Measurements from ENCODE around the gene GAMT. TPM values are rescaled to one million over a fixed set of nuclear protein-coding genes. Genes with fewer than 3 reads are reported as not detected.

The GAMT gene
- total and polyA plus RNA-seq, 2 of the 13 experiments (the other 11 are each of a cell fraction or from before 2014, with no cell fraction given) = 115 to 124 TPM

DNA sequence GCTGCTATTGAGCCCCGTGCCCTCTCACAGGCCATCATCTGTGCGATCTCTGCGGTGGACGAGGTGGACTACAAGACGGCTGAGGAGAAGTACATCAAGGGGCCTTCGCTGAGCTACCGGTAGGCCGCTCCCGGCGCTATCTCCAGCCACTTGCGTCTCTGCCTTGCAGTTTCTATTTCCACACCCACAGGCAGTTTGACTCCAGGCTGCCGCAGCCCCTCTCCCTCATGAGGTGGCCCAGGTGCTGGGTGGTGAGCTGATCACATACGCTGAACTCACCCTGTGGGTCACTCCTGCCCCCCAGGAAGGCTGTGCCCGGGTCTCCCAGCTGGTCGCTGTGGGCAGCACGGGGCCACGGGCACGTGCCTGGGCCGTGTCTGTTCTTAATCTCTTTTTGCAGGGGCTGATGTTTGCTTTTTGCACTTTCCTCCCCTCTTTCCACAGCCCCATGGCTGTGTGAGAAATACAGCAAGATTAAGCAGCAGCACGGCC is 28.3 kb downstream of the GAMT start:
- no peak for FAIRE-seq
- TF ChIP-seq ZNF782 (CRISPR knock-in tag; IDR thresholded peaks at IDR 0.05; ENCODE audit: borderline replicate concordance) = peak; percentile 64; the same call in 1 of the 2 replicates
- peak; percentile 74 for TF ChIP-seq BHLHE40 (IDR thresholded peaks at IDR 0.05; ENCODE audit: low read length)
- TF ChIP-seq ZNF34 (CRISPR knock-in tag; IDR thresholded peaks at IDR 0.05; ENCODE audit: borderline replicate concordance) = 0 out of 2 replicates have a peak, but pooled peaks have one; percentile 62
- TF ChIP-seq, protein P1, sequence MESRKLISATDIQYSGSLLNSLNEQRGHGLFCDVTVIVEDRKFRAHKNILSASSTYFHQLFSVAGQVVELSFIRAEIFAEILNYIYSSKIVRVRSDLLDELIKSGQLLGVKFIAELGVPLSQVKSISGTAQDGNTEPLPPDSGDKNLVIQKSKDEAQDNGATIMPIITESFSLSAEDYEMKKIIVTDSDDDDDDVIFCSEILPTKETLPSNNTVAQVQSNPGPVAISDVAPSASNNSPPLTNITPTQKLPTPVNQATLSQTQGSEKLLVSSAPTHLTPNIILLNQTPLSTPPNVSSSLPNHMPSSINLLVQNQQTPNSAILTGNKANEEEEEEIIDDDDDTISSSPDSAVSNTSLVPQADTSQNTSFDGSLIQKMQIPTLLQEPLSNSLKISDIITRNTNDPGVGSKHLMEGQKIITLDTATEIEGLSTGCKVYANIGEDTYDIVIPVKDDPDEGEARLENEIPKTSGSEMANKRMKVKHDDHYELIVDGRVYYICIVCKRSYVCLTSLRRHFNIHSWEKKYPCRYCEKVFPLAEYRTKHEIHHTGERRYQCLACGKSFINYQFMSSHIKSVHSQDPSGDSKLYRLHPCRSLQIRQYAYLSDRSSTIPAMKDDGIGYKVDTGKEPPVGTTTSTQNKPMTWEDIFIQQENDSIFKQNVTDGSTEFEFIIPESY (CRISPR knock-in tag; IDR thresholded peaks at IDR 0.05) = peak; percentile 74; the same call in 1 of the 2 replicates
- no peak for TF ChIP-seq ZFP41 (CRISPR knock-in tag; IDR thresholded peaks at IDR 0.05; ENCODE audit: borderline replicate concordance)
- 0 out of 2 replicates have a peak, but pooled peaks have one; percentile 40 for TF ChIP-seq ZNF510 (CRISPR knock-in tag; IDR thresholded peaks at IDR 0.05; ENCODE audit: low read depth)
- 0 out of 2 replicates have a peak, but pooled peaks have one; percentile 13 for TF ChIP-seq ZNF570 (CRISPR knock-in tag; IDR thresholded peaks at IDR 0.05; ENCODE audit: borderline replicate concordance)
- peak; percentile 1 for TF ChIP-seq ZNF781 (CRISPR knock-in tag; IDR thresholded peaks at IDR 0.05; ENCODE audit: borderline replicate concordance, not compliant biosample characterization)
- peak; percentile 14; the same call in 1 of the 2 replicates for TF ChIP-seq ZNF616 (CRISPR knock-in tag; IDR thresholded peaks at IDR 0.05; ENCODE audit: low read depth)
- no peak for TF ChIP-seq FOSL1 (CRISPR knock-in tag; IDR thresholded peaks at IDR 0.05; ENCODE audit: borderline replicate concordance)
- TF ChIP-seq, protein P2, sequence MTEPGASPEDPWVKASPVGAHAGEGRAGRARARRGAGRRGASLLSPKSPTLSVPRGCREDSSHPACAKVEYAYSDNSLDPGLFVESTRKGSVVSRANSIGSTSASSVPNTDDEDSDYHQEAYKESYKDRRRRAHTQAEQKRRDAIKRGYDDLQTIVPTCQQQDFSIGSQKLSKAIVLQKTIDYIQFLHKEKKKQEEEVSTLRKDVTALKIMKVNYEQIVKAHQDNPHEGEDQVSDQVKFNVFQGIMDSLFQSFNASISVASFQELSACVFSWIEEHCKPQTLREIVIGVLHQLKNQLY (CRISPR knock-in tag; IDR thresholded peaks at IDR 0.05) = peak; percentile 91
- no peak for TF ChIP-seq FOSL2 (CRISPR knock-in tag; IDR thresholded peaks at IDR 0.05)
- TF ChIP-seq, protein P3, sequence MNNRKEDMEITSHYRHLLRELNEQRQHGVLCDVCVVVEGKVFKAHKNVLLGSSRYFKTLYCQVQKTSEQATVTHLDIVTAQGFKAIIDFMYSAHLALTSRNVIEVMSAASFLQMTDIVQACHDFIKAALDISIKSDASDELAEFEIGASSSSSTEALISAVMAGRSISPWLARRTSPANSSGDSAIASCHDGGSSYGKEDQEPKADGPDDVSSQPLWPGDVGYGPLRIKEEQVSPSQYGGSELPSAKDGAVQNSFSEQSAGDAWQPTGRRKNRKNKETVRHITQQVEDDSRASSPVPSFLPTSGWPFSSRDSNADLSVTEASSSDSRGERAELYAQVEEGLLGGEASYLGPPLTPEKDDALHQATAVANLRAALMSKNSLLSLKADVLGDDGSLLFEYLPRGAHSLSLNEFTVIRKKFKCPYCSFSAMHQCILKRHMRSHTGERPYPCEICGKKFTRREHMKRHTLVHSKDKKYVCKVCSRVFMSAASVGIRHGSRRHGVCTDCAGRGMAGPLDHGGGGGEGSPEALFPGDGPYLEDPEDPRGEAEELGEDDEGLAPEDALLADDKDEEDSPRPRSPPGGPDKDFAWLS (CRISPR knock-in tag; IDR thresholded peaks at IDR 0.05; ENCODE audit: borderline replicate concordance) = 0 out of 2 replicates have a peak, but pooled peaks have one; percentile 92
- no peak for TF ChIP-seq SAFB2 (CRISPR knock-in tag; IDR thresholded peaks at IDR 0.05; ENCODE audit: borderline replicate concordance, low read depth)
- no peak for TF ChIP-seq ZNF567 (CRISPR knock-in tag; IDR thresholded peaks at IDR 0.05; ENCODE audit: borderline replicate concordance)
- peak; percentile 93 for TF ChIP-seq ZBTB38 (CRISPR knock-in tag; IDR thresholded peaks at IDR 0.05)
- 0 out of 2 replicates have a peak, but pooled peaks have one; percentile 14 for TF ChIP-seq ZNF775 (CRISPR knock-in tag; IDR thresholded peaks at IDR 0.05; ENCODE audit: borderline replicate concordance)
- TF ChIP-seq, protein P4, sequence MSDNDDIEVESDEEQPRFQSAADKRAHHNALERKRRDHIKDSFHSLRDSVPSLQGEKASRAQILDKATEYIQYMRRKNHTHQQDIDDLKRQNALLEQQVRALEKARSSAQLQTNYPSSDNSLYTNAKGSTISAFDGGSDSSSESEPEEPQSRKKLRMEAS (IDR thresholded peaks at IDR 0.05) = no peak

More for the DNA sequence above, 28.3 kb downstream of the GAMT start:
- no peaks in the 10 kb centered on the region for H3K9me3 ChIP-seq (ENCODE audit: low read length)
- H3K9ac ChIP-seq (ENCODE audit: insufficient read depth, low read depth, low read length) = peak overlapping the region; percentile 58
- WGBS (ENCODE audit: low lambda C conversion rate) = 9% methylated on average over 5 of the region's 20 CpGs
- ChIA-PET POLR2A (interaction anchor here (0.6 to 3.1 kb wide), 19 partner anchors 10 to 128 kb away, joined by 3 to 24 read pairs (median 8); partner anchors contain the start of genes CIRBP, EFNA2, FAM174C and NDUFS7), CTCF (ENCODE audit: low intra/inter-chr PET ratio, low total read pairs) (interaction anchor here (3.0 kb wide), 1 partner anchor 93 kb away, joined by 16 read pairs; no protein-coding TSS in a partner anchor)
- ATAC-seq (peak; percentile 23), DNase-seq (ENCODE audit: low spot score) (no peak)
- no peak overlapping the region for H2AFZ ChIP-seq (ENCODE audit: low read length)
- BruUV-seq (replicated peaks) = TSS peak; percentile 47
- no peaks in the 10 kb centered on the region for H4K20me1 ChIP-seq (ENCODE audit: insufficient read depth, low read length)
- H3K27ac ChIP-seq (ENCODE audit: extremely low read length, insufficient read depth, low read length) = peak overlapping the region; percentile 91
- intact Hi-C loops (cut with micrococcal nuclease; ENCODE audit: unreplicated experiment) = loop anchor here (5.0 kb wide), 1 partner anchor 56 kb away; no protein-coding TSS in a partner anchor
- H3K36me3 ChIP-seq (replicated peaks in 1 of 2; ENCODE audit: control insufficient read depth in 1 of 2, insufficient read depth in 2 of 2, low read length in 2 of 2) = peaks cover 8% of the 10 kb centered on the region in 2 experiments
- H3K4me1 ChIP-seq (ENCODE audit: insufficient read depth, low read length) = peaks cover 41% of the 10 kb centered on the region
- H3K4me2 ChIP-seq (ENCODE audit: low read depth, low read length) = peak overlapping the region; percentile 80
- peak overlapping the region in 2 of 3 experiments; percentile 5 to 65; a peak in 3 of 6 replicates for H3K4me3 ChIP-seq (replicated peaks in 1 of 3; ENCODE audit: insufficient read depth in 1 of 3, low read depth in 2 of 3, low read length in 3 of 3)
- no peaks in the 10 kb centered on the region for H3K27me3 ChIP-seq (ENCODE audit: control insufficient read depth in 1 of 2, insufficient read depth in 2 of 2, low read length in 2 of 2)
- in situ Hi-C loops (cut with HindIII; ENCODE audit: extremely low pct_ligation_motif_present, low pct_unique_long_range_greater_than_20kb) = loop anchor here (5.0 kb wide), 1 partner anchor 91 kb away; no protein-coding TSS in a partner anchor
- no peaks in the 10 kb centered on the region for H3K79me2 ChIP-seq (ENCODE audit: insufficient read depth, low read length)

Data from HepG2 (cell line).